Measurements from ENCODE around the gene IQGAP1. TPM values are rescaled to one million over a fixed set of nuclear protein-coding genes. Genes with fewer than 3 reads are reported as not detected.

IQGAP1 gene
- total and polyA plus RNA-seq, 2 donors from 2014 or later, result 70.0 to 218 TPM

- Histone ChIP-seq H3K4me1 (ENCODE audit: control insufficient read depth in 2 of 3, insufficient read depth in 2 of 3, low read depth in 1 of 3, low read length in 3 of 3) (no peaks in the 10 kb centered on the region), H3K36me3 (ENCODE audit: control insufficient read depth in 2 of 3, insufficient read depth in 3 of 3, low read length in 3 of 3) (no peaks in the 10 kb centered on the region), H3K4me3 (ENCODE audit: low read length in 3 of 3) (no peak overlapping the region), H3K27me3 (ENCODE audit: control insufficient read depth, insufficient read depth, low read length) (no peaks in the 10 kb centered on the region), H3K27ac (ENCODE audit: low read depth in 2 of 2, low read length in 2 of 2) (no peak overlapping the region), H3K9me3 (ENCODE audit: control insufficient read depth in 2 of 3, insufficient read depth in 1 of 3, low read length in 3 of 3) (no peaks in the 10 kb centered on the region), H3K9ac (ENCODE audit: low read length in 3 of 3) (no peak overlapping the region)
- intact Hi-C loops (cut with DNase I), result no loop called here
- DNase-seq (no peak), FAIRE-seq (no peak)
- TF ChIP-seq, protein P1, sequence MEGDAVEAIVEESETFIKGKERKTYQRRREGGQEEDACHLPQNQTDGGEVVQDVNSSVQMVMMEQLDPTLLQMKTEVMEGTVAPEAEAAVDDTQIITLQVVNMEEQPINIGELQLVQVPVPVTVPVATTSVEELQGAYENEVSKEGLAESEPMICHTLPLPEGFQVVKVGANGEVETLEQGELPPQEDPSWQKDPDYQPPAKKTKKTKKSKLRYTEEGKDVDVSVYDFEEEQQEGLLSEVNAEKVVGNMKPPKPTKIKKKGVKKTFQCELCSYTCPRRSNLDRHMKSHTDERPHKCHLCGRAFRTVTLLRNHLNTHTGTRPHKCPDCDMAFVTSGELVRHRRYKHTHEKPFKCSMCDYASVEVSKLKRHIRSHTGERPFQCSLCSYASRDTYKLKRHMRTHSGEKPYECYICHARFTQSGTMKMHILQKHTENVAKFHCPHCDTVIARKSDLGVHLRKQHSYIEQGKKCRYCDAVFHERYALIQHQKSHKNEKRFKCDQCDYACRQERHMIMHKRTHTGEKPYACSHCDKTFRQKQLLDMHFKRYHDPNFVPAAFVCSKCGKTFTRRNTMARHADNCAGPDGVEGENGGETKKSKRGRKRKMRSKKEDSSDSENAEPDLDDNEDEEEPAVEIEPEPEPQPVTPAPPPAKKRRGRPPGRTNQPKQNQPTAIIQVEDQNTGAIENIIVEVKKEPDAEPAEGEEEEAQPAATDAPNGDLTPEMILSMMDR (IDR thresholded peaks at IDR 0.05; ENCODE audit: borderline replicate concordance, extremely low read depth, insufficient read depth), result no peak
Observed at GRCh38 chr15:90382320-90382719, 5.7 kb upstream of the IQGAP1 start.

DNA sequence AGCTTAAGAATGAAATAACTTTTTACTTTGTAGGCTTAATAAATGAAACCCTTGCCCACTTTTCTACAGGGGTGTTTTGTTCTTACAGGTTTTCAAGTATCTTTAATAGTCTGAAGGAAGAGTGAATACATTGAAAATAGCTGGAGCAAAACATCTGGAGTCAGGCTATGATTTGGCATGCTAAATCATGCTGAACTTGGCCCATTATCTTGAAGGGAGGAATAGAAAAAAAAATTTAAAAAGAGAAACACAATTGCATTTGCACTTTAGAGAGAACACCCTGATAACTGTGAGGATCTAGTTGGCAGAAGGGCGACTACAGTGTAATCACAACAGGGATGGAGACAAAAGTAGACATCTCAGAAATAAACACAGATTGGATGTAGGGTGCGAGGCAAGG, 1.8 kb upstream of the IQGAP1 start:
- intact Hi-C loops (cut with DNase I), result no loop called here
- no peak for DNase-seq
- no peaks in the 10 kb centered on the region for H3K9me3 ChIP-seq (ENCODE audit: control insufficient read depth in 2 of 3, insufficient read depth in 1 of 3, low read length in 3 of 3)
- H3K36me3 ChIP-seq (ENCODE audit: control insufficient read depth in 2 of 3, insufficient read depth in 3 of 3, low read length in 3 of 3), result peaks cover 0 to 2% (median 0%) of the 10 kb centered on the region in 3 donors
- H3K4me1 ChIP-seq (ENCODE audit: control insufficient read depth in 2 of 3, insufficient read depth in 2 of 3, low read depth in 1 of 3, low read length in 3 of 3), result peaks cover 0 to 5% (median 4%) of the 10 kb centered on the region in 3 donors
- no peak overlapping the region for H3K27ac ChIP-seq (ENCODE audit: low read depth in 2 of 2, low read length in 2 of 2)
- FAIRE-seq, result no peak
- H3K4me3 ChIP-seq (ENCODE audit: low read length in 3 of 3), result no peak overlapping the region
- TF ChIP-seq, protein P1 (IDR thresholded peaks at IDR 0.05; ENCODE audit: borderline replicate concordance, extremely low read depth, insufficient read depth), result no peak
- H3K9ac ChIP-seq (ENCODE audit: low read length in 3 of 3), result no peak overlapping the region
- no peaks in the 10 kb centered on the region for H3K27me3 ChIP-seq (ENCODE audit: control insufficient read depth, insufficient read depth, low read length)

DNA sequence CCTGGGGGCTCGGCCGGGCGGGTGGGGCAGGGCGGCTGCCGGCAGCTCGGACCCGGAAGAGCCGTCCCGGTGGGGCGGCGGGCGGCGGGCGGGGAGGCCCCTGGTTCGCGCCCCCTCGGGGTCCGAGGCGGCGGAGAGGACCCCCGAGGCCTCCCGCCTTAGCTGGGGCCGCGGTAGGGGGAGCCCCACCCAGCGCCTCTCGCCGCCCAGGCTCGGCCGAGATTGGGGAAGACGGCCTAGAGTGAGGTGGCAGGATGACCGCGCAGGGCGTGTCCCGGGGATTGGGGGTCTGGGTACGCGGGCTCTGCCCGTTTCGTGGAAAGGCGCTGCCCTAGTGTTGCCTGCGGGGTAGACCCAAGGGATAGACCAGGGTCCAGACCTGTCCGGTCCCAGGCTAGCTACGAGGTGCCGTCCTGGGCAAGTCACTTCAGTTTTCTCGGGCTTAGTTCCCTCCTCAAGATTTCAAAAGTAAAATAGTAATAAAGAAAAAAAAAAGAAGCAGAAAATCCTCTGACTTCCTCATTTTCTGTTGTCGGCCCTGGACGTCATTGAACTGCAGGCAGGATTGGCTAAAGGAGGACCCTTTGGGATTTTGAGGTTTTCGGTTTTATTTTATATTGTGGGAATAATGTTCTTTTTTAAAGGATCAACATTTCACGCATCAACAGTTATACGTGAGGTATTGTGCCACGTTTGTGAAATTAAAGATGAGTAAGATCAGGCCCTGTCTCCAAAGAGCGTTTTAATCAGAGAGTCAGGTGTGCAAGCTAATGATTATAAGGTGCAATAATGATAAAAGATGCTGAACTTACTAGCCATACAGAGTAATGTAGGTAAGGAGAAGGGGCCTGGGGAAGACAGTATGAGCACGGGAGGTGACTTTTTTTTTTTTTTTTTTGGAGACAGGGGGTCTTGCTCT, 679 bp downstream of the IQGAP1 start:
- H3K27me3 ChIP-seq (ENCODE audit: control insufficient read depth, insufficient read depth, low read length), result no peaks in the 10 kb centered on the region
- peak overlapping the region; percentile 89 to 94 for H3K27ac ChIP-seq (ENCODE audit: low read depth in 2 of 2, low read length in 2 of 2)
- DNase-seq (peak; percentile 49 to 91 (median 70)), FAIRE-seq (no peak)
- H3K4me3 ChIP-seq (ENCODE audit: low read length in 3 of 3), result peak overlapping the region; percentile 77 to 94 (median 92)
- H3K9me3 ChIP-seq (ENCODE audit: control insufficient read depth in 2 of 3, insufficient read depth in 1 of 3, low read length in 3 of 3), result no peaks in the 10 kb centered on the region
- intact Hi-C loops (cut with DNase I), result no loop called here
- peaks cover 0 to 5% (median 4%) of the 10 kb centered on the region in 3 donors for H3K36me3 ChIP-seq (ENCODE audit: control insufficient read depth in 2 of 3, insufficient read depth in 3 of 3, low read length in 3 of 3)
- peaks cover 0 to 5% (median 4%) of the 10 kb centered on the region in 3 donors for H3K4me1 ChIP-seq (ENCODE audit: control insufficient read depth in 2 of 3, insufficient read depth in 2 of 3, low read depth in 1 of 3, low read length in 3 of 3)
- TF ChIP-seq, protein P1 (IDR thresholded peaks at IDR 0.05; ENCODE audit: borderline replicate concordance, extremely low read depth, insufficient read depth), result no peak
- peak overlapping the region; percentile 67 to 95 (median 85) for H3K9ac ChIP-seq (ENCODE audit: low read length in 3 of 3)
